Measurements from ENCODE around the gene FOXN1. TPM values are rescaled to one million over a fixed set of nuclear protein-coding genes. Genes with fewer than 3 reads are reported as not detected.

Gene FOXN1
- total RNA-seq, 1 experiment from 2014 or later = not detected

- intact Hi-C loops (cut with micrococcal nuclease) = no loop called here
- no TSS peak for BruUV-seq (replicated peaks)
- no peak for DNase-seq (ENCODE audit: unreplicated experiment)
- Mint-ChIP-seq H3K9me3 (ENCODE audit: unreplicated experiment) (no peaks in the 10 kb centered on the region), H3K4me1 (ENCODE audit: insufficient read depth, unreplicated experiment) (no peaks in the 10 kb centered on the region), H3K4me3 (ENCODE audit: unreplicated experiment) (no peak overlapping the region), H3K27ac (ENCODE audit: low read depth, unreplicated experiment) (no peak overlapping the region), H3K36me3 (ENCODE audit: insufficient read depth, unreplicated experiment) (peaks cover 49% of the 10 kb centered on the region), H3K27me3 (ENCODE audit: insufficient read depth, unreplicated experiment) (no peaks in the 10 kb centered on the region)
- TF ChIP-seq CTCF (IDR thresholded peaks at IDR 0.05; ENCODE audit: unreplicated experiment) = peak; percentile 5
- CTCF ChIA-PET = interaction anchor here (0.6 to 1.2 kb wide), 2 partner anchors 17 to 257 kb away, joined by 3 read pairs; no protein-coding TSS in a partner anchor
- POLR2A ChIA-PET = interaction anchor here (1.2 to 2.3 kb wide), 2 partner anchors 16 to 24 kb away, joined by 3 to 7 read pairs; partner anchors contain the start of gene PIGS
These were observed 48.4 kb downstream of the FOXN1 start for GRCh38 chr17:28554565-28554964.

GRCh38 chr17:28555022-28555421 lies 48.9 kb downstream of the FOXN1 start:
- ChIA-PET CTCF (interaction anchor here (0.6 to 1.2 kb wide), 2 partner anchors 18 to 257 kb away, joined by 3 read pairs; no protein-coding TSS in a partner anchor), POLR2A (interaction anchor here (1.2 kb wide), 1 partner anchor 24 kb away, joined by 3 read pairs; no protein-coding TSS in a partner anchor)
- intact Hi-C loops (cut with micrococcal nuclease) = no loop called here
- Mint-ChIP-seq H3K27me3 (ENCODE audit: insufficient read depth, unreplicated experiment) (no peaks in the 10 kb centered on the region), H3K36me3 (ENCODE audit: insufficient read depth, unreplicated experiment) (peaks cover 54% of the 10 kb centered on the region), H3K9me3 (ENCODE audit: unreplicated experiment) (no peaks in the 10 kb centered on the region), H3K4me1 (ENCODE audit: insufficient read depth, unreplicated experiment) (no peaks in the 10 kb centered on the region), H3K27ac (ENCODE audit: low read depth, unreplicated experiment) (no peak overlapping the region), H3K4me3 (ENCODE audit: unreplicated experiment) (no peak overlapping the region)
- no peak for DNase-seq (ENCODE audit: unreplicated experiment)
- no peak for TF ChIP-seq CTCF (IDR thresholded peaks at IDR 0.05; ENCODE audit: unreplicated experiment)
- no TSS peak for BruUV-seq (replicated peaks)

GRCh38 chr17:28563475-28563874 lies 57.3 kb downstream of the FOXN1 start:
- Mint-ChIP-seq H3K27me3 (ENCODE audit: insufficient read depth, unreplicated experiment) (no peaks in the 10 kb centered on the region), H3K27ac (ENCODE audit: low read depth, unreplicated experiment) (no peak overlapping the region), H3K4me3 (ENCODE audit: unreplicated experiment) (no peak overlapping the region), H3K4me1 (ENCODE audit: insufficient read depth, unreplicated experiment) (no peaks in the 10 kb centered on the region), H3K9me3 (ENCODE audit: unreplicated experiment) (no peaks in the 10 kb centered on the region), H3K36me3 (ENCODE audit: insufficient read depth, unreplicated experiment) (peaks cover 56% of the 10 kb centered on the region)
- no peak for TF ChIP-seq CTCF (IDR thresholded peaks at IDR 0.05; ENCODE audit: unreplicated experiment)
- no TSS peak for BruUV-seq (replicated peaks)
- ChIA-PET POLR2A (no interaction called here), CTCF (no interaction called here)
- intact Hi-C loops (cut with micrococcal nuclease) = no loop called here
- no peak for DNase-seq (ENCODE audit: unreplicated experiment)

GRCh38 chr17:28567604-28568003 lies 61.5 kb downstream of the FOXN1 start:
- H3K27ac Mint-ChIP-seq (ENCODE audit: low read depth, unreplicated experiment) = no peak overlapping the region
- intact Hi-C loops (cut with micrococcal nuclease) = no loop called here
- no peak for DNase-seq (ENCODE audit: unreplicated experiment)
- no peaks in the 10 kb centered on the region for H3K9me3 Mint-ChIP-seq (ENCODE audit: unreplicated experiment)
- CTCF ChIA-PET = interaction anchor here (1.4 kb wide), 1 partner anchor 19 kb away, joined by 4 read pairs; no protein-coding TSS in a partner anchor
- peaks cover 28% of the 10 kb centered on the region for H3K36me3 Mint-ChIP-seq (ENCODE audit: insufficient read depth, unreplicated experiment)
- no peak overlapping the region for H3K4me3 Mint-ChIP-seq (ENCODE audit: unreplicated experiment)
- no TSS peak for BruUV-seq (replicated peaks)
- H3K4me1 Mint-ChIP-seq (ENCODE audit: insufficient read depth, unreplicated experiment) = peaks cover 18% of the 10 kb centered on the region
- POLR2A ChIA-PET = interaction anchor here (0.6 to 1.1 kb wide), 2 partner anchors 9 to 29 kb away, joined by 3 to 4 read pairs; partner anchors contain the start of gene ALDOC
- TF ChIP-seq CTCF (IDR thresholded peaks at IDR 0.05; ENCODE audit: unreplicated experiment) = no peak
- no peaks in the 10 kb centered on the region for H3K27me3 Mint-ChIP-seq (ENCODE audit: insufficient read depth, unreplicated experiment)
